IPS-18a (cell line): Measurements from ENCODE around the gene CCDC85B.

ENCODE experiments used
- H3K27ac ChIP-seq: one replicate; pipeline ENCODE4 v1.5.1; 2013; ENCODE audit warnings: low read length
- H3K27me3 ChIP-seq: one replicate; pipeline ENCODE4 v1.6.1; 2013; ENCODE audit warnings: mild to moderate bottlenecking, low read length; ENCODE audit not compliant: control insufficient read depth, insufficient read depth
- H3K36me3 ChIP-seq: one replicate; pipeline ENCODE4 v1.6.1; 2013; ENCODE audit warnings: low read depth, low read length; ENCODE audit not compliant: control insufficient read depth
- H3K4me1 ChIP-seq: one replicate; pipeline ENCODE4 v1.6.1; 2013; ENCODE audit warnings: low read depth, low read length; ENCODE audit not compliant: control insufficient read depth
- H3K4me3 ChIP-seq: one replicate; pipeline ENCODE4 v1.5.1; 2013; ENCODE audit warnings: low read length
- H3K9ac ChIP-seq: one replicate; pipeline ENCODE4 v1.6.1; 2013; ENCODE audit warnings: mild to moderate bottlenecking, low read length, moderate library complexity
- H3K9me3 ChIP-seq: one replicate; pipeline ENCODE4 v1.6.1; 2013; ENCODE audit warnings: low read depth, low read length; ENCODE audit not compliant: control insufficient read depth

CCDC85B gene

DNA sequence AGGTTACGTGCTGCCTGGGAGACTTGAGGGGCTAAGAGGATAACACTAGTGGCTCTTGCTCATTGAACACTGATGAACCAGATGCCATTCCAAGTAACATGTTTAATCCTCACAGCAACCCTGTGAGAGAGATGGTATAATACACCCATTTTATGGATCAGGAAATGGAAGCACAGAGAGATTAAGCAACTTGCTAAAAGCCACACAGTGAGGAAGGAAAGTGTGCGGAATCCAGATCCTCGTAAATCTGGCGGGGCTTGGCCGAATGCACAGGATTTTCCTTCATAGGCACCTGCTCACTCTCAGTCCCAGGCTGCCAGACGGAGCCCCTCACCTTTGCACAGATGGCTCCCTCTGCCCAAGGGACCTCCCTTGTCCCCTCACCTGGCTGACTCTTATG is 17.4 kb downstream of the CCDC85B start:
- Histone ChIP-seq H3K9me3 (no peaks in the 10 kb centered on the region), H3K27me3 (peaks cover 26% of the 10 kb centered on the region), H3K9ac (no peak overlapping the region), H3K4me1 (no peaks in the 10 kb centered on the region), H3K27ac (no peak overlapping the region), H3K4me3 (no peak overlapping the region), H3K36me3 (no peaks in the 10 kb centered on the region)

DNA sequence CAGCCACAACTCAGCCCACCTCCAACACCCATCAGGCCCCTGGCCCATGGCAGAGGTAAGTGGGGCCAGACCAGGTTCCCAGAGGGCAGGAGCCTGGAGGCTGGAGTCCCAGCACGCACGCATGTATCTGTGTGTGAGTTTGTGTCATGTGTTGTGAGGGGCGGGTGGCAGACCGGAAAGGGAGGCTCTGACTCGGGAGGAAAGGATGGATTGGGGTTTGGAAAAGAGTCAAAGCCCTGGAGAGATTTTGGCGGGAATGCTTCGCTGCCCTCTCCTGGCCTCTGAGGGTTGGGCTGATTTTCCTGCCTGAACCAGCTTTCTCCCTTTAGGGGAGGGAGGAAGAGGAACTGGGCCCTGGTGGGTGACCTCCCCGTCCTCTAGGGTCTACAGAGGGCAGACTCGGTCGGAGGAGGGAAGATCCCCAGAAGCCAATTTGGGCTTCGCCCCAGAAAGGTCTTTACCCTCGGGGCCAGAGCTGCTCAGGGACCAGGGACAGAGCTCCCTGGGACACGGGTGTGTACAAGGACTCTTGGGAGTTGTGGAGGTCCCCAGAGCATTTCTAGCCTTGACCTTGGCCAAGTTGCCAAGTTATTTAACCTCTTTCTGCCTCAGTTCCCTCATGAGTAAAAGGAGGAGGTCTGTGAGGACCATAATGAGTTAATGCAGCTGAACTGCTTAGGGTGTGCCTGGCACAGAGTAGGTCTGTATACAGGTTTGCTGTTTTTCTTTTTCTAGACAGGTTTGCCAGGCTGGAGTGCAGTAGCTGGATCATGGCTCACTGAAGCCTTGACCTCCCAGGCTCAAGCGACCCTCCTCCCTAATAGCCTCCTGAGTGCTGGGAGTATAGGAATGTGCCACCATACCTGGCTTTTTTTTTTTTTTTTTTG is 21.5 kb downstream of the CCDC85B start:
- H3K4me3 ChIP-seq, result no peak overlapping the region
- H3K9me3 ChIP-seq, result no peaks in the 10 kb centered on the region
- no peak overlapping the region for H3K9ac ChIP-seq

DNA sequence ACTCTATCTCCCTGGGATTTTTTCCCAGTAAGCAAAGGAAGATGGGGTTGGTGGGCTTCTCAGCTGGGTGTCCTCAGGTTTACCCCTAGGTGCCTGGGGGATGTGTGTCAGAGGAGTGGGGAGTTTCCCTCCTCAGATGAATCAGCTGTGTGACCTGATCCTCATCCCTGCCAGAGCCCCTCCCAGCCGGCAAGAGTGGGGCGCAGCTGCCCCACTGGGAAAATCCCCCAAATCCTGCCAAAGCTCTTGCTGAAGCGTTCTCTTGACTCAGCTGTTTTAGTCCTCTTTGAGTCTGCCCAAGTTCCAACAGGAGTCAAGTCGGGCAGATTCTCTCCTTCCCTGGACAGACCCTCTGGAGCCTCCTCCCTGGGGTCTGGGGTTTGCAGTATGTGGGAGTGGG is 22.4 kb downstream of the CCDC85B start:
- no peak overlapping the region for H3K9ac ChIP-seq
- peaks cover 2% of the 10 kb centered on the region for H3K4me1 ChIP-seq
- peaks cover 8% of the 10 kb centered on the region for H3K27me3 ChIP-seq
- no peaks in the 10 kb centered on the region for H3K9me3 ChIP-seq
- H3K27ac ChIP-seq, result no peak overlapping the region
- no peak overlapping the region for H3K4me3 ChIP-seq
- no peaks in the 10 kb centered on the region for H3K36me3 ChIP-seq

More for the DNA sequence above, 21.5 kb downstream of the CCDC85B start:
- Histone ChIP-seq H3K27me3 (peaks cover 9% of the 10 kb centered on the region), H3K27ac (no peak overlapping the region), H3K36me3 (no peaks in the 10 kb centered on the region), H3K4me1 (no peaks in the 10 kb centered on the region)

DNA sequence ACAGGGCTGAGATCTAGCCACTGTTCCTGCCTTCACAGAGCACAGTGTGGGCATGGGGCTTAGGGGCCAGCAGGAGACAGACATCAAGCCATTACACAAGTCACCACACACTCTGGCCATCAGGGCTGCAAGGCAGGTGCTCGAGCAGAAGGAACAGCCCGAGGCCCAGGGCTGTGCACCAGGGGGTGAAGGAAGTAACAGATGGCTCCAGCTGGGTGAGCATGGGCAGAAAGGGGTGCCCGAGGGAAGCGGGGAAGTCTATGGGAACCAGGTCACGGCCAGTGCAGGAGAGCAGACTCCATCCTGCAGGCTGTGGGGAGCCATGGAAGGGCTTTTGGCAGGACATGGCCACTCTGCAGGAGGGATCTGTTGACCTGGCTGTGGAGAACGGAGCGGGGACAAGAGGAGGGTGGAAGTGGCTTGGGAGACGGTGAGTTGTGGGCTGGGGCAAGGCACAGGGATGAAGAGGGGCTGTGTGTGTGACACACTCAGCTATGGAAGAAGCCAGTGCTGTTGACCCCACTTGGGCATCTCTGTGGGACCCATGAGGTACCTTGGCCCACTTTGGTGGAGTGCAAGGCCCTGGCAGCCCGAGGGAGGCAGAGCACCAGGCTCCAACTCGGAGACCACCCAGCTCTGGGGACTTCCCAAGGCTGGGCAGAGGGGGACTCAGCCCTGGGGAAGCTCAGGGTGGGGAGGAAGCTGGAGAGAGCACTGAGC is 24.8 kb downstream of the CCDC85B start:
- Histone ChIP-seq H3K27ac (no peak overlapping the region), H3K4me3 (no peak overlapping the region), H3K36me3 (no peaks in the 10 kb centered on the region), H3K4me1 (peaks cover 5% of the 10 kb centered on the region), H3K27me3 (no peaks in the 10 kb centered on the region), H3K9ac (no peak overlapping the region), H3K9me3 (no peaks in the 10 kb centered on the region)

DNA sequence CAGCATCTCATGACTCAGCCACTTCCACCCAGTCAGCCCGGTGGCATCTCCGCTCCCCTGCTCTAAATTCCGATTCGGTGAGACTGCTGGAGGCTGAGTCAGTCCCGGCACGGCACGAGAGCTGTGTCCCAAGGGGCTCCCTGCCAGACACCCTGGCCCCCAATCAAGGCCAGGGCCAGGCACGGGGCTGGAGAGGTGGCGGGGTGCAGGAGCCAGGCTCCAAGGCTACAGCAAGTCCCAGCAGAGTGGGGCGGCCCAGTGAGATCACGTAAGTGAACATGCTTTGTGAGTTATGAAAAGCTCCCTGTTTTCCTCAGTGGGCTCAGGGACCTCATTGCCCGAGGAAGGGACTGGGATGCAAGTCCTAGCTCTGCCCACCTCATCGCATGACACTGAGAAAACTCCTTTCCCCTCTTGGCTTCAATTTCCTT is 25.4 kb downstream of the CCDC85B start:
- Histone ChIP-seq H3K27ac (no peak overlapping the region), H3K9ac (no peak overlapping the region), H3K4me3 (no peak overlapping the region)

DNA sequence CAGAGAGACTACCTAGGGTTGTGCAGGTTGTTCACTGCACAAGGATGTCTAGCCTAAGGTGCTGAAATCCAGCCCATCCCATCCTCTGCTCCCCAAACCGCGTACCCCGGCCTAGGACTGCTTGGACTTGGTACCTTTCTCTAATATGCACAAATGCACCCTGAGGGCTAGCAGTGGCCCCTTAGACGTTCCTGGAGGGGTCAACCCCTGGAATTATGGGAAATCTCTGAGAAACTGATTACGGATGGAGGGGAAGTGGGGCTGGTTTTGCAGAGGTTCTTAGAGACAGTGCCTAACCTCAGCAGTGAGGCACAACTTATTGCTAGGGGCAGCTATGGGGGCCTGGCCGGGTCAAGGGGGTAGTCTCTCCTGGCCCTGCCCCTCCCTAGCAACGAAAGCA is 25.9 kb downstream of the CCDC85B start:
- Histone ChIP-seq H3K9ac (no peak overlapping the region), H3K4me1 (peaks cover 5% of the 10 kb centered on the region)

More for the DNA sequence above, 25.4 kb downstream of the CCDC85B start:
- Histone ChIP-seq H3K27me3 (no peaks in the 10 kb centered on the region), H3K9me3 (no peaks in the 10 kb centered on the region), H3K4me1 (peaks cover 5% of the 10 kb centered on the region), H3K36me3 (no peaks in the 10 kb centered on the region)

DNA sequence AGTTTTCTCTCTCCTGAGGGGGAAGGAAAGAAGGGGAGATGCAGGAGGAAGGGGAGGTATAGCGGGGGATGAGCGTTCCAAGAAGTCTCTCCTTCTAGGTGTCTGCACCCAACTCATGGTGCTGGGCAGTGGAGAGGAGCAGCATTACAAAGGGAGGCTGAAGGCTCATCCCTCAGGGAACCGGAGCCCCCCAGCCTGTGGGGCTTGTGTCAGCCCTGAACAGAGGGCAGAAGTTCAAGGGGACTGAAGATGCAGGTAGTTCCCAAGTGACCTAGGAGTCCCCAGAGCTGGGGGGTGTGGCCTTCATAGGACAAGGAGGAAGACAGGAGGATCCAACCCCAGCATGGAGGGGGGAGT is 26.6 kb downstream of the CCDC85B start:
- Histone ChIP-seq H3K36me3 (no peaks in the 10 kb centered on the region), H3K27ac (no peak overlapping the region), H3K27me3 (no peaks in the 10 kb centered on the region), H3K4me1 (peaks cover 5% of the 10 kb centered on the region), H3K4me3 (no peak overlapping the region), H3K9ac (no peak overlapping the region), H3K9me3 (no peaks in the 10 kb centered on the region)

More for the DNA sequence above, 25.9 kb downstream of the CCDC85B start:
- H3K9me3 ChIP-seq, result no peaks in the 10 kb centered on the region
- no peaks in the 10 kb centered on the region for H3K27me3 ChIP-seq
- H3K36me3 ChIP-seq, result no peaks in the 10 kb centered on the region
- no peak overlapping the region for H3K27ac ChIP-seq
- H3K4me3 ChIP-seq, result no peak overlapping the region

DNA sequence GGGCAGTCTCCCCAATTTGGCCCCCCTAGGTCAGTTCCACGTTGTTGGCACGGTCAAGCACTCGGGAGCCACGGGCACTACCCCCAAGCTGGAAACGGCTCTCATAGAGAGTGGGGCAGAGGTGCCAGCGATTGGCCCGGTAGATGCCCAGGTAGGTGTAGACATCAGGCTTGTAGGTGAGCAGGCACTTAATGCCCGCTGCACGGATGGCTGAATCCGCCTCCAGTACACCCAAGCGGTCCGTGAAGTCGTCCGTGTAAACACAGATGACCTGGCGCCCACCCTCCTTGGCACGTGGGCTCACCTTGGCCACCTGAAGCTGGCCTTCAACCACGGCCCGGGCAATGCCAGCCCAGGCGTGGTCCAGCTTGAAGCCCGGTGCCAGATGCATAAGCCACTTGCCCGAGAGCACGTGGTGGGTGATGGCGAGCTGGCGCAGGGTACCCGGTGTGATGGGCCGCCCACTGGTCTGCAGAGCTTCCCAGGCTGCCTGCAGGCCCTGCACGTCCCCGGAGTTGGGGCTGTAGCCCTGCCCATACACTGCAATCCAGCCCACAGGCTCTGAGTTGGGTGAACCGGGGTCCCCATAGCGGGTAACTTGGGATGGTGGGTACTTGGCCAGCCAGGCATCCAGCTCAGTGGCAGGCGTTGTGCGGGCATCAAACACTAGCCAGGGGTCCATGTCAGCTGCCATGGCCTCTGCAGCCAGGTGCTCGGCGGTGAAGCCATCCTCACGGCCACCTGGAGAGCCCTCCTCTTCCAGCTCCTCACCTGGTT is 27.1 kb downstream of the CCDC85B start:
- H3K9me3 ChIP-seq, result no peaks in the 10 kb centered on the region
- no peaks in the 10 kb centered on the region for H3K27me3 ChIP-seq
- H3K4me1 ChIP-seq, result peaks cover 5% of the 10 kb centered on the region
- H3K36me3 ChIP-seq, result peaks cover 3% of the 10 kb centered on the region
- H3K9ac ChIP-seq, result peak overlapping the region; percentile 85
- H3K27ac ChIP-seq, result no peak overlapping the region
- peak overlapping the region; percentile 90 for H3K4me3 ChIP-seq

DNA sequence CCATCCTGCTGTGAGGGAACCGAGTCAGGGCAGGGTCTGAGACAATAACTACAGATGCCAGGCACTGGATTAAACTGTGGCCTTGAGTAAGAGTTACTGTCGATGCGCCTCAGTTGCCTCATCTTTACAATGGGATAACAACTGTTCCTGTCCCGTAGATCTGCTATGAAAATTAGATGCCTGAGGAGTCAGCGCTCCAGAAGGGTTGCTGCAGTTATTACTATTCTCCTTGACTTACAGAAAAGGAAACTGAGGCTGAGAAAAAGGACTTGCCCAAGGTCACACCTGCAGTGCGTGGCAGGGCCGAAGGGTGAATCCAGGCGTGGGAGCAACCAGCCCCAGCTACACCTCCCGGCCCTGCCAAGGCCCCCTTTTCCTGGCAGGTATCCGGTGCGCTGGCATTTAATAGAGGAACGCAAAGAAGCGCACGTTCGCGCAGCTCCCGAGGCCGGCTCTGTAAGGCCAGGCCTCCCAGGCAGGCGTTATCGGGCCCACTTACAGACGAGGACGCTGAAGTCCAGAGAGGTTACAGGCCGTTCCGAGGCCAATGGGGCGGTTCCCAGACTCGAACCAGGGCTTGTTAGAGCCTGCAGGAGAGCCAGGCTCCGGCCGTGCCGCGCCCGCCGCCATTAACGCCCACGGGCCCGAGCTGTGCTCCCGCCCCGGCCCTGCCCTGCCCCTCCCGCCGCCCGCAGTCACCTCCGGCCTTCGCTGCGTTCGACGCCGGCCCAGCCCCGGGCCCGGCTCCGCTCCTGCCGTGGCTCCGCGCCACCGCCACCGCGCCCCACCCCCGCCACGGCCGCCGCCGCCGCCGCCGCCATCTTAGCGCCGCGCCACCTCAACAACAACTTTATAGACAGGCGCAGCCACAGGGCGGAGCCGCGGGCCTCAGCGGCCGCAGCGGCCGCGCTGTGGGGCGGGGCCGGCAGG is 28.0 kb downstream of the CCDC85B start, which contains the start of gene C11orf68:
TSS of gene C11orf68 (minus strand) at position 852 of the 930 bp plus-strand sequence. CDS start at position 821, 31 bp downstream.
- Histone ChIP-seq H3K9me3 (no peaks in the 10 kb centered on the region), H3K4me3 (peak within 1 kb of the TSS; percentile 90), H3K27ac (peak within 1 kb of the TSS; percentile 48), H3K4me1 (peaks cover 5% of the 10 kb centered on the region), H3K9ac (peak within 1 kb of the TSS; percentile 85), H3K36me3 (peaks cover 4% of the 10 kb centered on the region), H3K27me3 (no peaks in the 10 kb centered on the region)

DNA sequence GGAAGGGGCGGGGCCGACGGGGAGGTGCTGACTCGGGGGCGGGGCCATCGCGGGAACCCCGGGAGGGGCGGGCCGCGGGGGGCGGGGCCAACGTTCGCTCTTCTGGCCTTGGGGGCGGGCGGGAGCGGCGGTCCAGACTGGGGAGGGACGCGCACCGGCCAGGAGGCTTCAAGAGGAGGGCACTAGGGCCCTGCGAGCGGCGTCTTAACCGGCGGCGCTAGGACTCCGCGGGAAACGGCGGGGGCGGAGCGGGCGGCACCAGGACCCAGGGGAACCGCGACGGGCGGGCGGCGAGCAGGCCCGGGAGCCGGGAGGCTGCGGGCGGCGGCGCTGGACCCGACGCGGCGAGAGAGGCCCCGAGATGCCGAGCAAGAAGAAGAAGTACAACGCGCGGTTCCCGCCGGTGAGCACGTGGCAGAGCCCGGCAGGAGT is 28.7 kb downstream of the CCDC85B start, which contains the start of gene DRAP1:
TSS of gene DRAP1 (plus strand) at position 286 of the 432 bp plus-strand sequence. CDS start at position 362, 76 bp downstream.
- Histone ChIP-seq H3K4me1 (peaks cover 5% of the 10 kb centered on the region), H3K36me3 (peaks cover 4% of the 10 kb centered on the region), H3K27ac (peak within 1 kb of the TSS; percentile 48), H3K4me3 (peak within 1 kb of the TSS; percentile 90), H3K9ac (peak within 1 kb of the TSS; percentile 85), H3K27me3 (no peaks in the 10 kb centered on the region), H3K9me3 (no peaks in the 10 kb centered on the region)
